GM21717 (cell line): ENCODE results near the gene SLC25A21.
"Not testable (repeated sequence)": the region's sequence is repeated elsewhere in the genome, so short reads cannot be mapped to it uniquely, and the experiment has no call there.

Source experiments
- ATAC-seq: cut with Tn5 transposase; IDR thresholded peaks from one replicate; pipeline ENCODE4 v1.9.1; 2021; ENCODE audit warnings: mild to moderate bottlenecking, moderate library complexity; ENCODE audit not compliant: unreplicated experiment

The SLC25A21 gene

GRCh38 chr14:37091651-37092050, 80.8 kb downstream of the SLC25A21 start:
- no peak for ATAC-seq

DNA sequence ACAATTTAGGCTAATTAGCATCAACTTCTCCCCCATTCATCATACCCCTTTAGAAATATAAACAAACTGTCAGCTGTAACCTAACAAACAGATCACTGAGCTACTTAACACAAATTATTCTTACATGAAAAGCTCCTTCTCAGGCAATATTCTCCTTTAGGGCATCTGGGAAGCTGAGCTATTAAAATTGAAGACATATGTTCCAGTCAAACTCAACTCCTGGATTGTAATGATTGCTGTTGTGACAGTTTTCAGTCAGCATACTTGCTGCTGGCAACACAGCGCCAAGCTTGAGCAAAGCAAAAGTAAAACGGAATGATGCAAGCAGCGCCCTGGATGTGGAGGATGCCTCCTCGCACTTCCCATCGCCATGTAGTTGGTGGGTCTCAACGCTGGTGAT, 82.4 kb downstream of the SLC25A21 start:
- ATAC-seq: no peak

GRCh38 chr14:37089410-37089809, 83.0 kb downstream of the SLC25A21 start:
- no peak for ATAC-seq

- no peak for ATAC-seq
Observed at GRCh38 chr14:37088356-37089215, 83.8 kb downstream of the SLC25A21 start.

GRCh38 chr14:37087520-37087919, 84.9 kb downstream of the SLC25A21 start:
- ATAC-seq: no peak

GRCh38 chr14:37083599-37083998, 88.8 kb downstream of the SLC25A21 start:
- ATAC-seq: no peak

DNA sequence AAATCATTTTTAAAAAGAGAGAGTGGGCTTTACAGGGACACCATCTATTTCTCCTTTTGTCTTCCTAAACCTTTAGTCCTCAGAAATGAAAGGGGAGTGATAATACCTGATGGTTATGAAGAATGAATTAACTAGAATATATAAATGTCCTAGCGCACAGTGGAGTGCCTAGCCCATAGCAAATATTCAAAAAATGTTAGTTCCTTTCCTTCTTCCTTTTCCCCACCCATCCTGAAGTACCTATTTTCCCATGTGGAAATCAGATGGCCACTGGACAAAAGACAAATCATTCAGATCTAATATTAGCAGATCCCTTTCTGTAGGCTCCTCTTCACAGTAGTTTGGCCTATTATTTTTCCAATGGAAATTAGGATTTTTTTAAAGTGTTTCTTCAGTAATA, 90.0 kb downstream of the SLC25A21 start:
- ATAC-seq: no peak

DNA sequence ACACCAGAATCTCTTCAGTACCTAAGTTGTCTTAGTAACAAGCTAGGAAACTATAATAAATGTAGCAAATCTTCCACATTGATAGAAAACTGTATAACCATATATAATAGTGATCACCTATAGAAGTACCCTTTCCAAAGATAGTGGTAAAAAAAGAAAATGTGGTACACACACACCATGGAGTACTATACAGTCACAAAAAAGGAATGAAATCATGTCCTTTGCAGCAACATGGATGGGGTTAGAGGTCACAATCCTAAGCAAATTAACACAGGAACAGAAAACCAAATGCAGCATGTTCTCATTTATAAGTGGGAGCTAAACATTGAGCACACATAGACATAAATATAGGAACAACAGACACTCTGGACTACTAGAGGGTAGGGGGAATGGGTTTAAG, 90.5 kb downstream of the SLC25A21 start:
- no peak for ATAC-seq

DNA sequence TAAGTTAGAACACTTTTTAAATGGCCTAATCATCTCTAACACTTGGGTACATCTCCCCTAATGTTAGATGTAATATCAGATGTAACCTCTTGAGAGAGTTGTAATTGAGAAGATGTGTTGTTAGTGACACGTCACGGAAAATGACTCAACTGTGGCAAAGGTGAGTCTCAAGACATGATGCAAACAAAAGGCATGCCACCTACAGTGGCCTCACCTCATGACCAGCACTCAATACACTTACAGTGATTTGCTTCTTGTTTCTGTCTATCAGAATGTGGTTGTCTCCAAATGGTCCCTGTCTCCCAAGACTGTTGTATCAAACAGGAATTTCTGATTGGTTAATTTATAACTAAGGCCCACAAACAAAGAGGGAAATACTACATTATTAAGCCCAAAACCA, 91.2 kb downstream of the SLC25A21 start:
- no peak for ATAC-seq

GRCh38 chr14:37078131-37078530, 94.3 kb downstream of the SLC25A21 start:
- ATAC-seq: no peak

DNA sequence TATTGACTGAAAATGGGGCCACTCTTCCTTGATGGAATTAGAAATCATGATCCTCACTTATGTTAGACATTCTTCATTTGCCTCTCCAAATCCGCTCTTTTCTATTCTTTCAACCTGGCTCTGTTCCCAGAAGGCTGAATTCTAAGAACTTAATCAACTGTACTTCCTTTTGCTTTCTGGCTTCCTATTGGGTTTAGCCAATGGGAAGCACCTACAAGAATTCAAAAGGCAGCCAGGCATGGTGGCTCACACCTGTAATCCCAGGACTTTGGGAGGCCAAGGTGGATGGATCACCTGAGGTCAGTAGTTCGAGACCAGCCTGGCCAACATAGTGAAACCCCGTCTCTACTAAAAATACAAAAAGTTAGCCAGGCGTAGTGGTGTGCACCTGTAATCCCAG, 98.1 kb downstream of the SLC25A21 start:
- not testable (repeated sequence) for ATAC-seq

DNA sequence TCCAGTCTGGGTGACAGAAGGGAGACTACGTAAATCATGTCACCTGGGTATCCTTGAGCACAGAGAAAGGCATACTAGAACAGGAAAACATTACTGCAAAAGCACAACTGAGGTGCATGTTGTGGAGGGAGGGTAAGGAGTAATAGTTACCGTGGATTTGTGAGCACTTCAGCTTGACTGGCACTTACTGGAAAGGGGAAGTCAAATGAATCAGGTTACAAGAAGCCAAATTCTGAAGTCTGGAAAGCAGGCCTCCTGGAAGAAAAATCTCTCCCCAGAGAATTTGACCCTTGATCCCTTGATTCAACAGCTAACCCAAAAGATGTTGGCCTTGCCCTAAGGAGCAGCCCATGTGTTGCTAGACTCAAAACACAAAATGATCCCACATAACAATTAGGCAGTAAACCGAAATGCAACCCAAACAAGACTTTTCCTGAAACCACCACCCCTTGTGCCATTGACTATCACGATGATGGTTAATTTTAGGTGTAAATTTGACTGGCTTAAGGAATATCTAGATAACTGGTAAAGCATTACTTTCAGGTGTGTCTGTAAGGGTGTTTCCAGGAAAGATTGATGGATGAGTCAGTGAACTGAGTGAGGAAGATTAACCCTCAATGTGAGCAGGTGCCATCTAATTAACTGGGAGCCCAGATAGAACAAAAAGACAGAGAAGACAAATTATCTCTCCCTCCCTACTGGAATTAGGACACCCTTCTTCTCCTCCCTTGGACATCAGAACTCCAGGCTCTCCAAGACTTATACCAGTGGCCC, 108.8 kb downstream of the SLC25A21 start:
- no peak for ATAC-seq

DNA sequence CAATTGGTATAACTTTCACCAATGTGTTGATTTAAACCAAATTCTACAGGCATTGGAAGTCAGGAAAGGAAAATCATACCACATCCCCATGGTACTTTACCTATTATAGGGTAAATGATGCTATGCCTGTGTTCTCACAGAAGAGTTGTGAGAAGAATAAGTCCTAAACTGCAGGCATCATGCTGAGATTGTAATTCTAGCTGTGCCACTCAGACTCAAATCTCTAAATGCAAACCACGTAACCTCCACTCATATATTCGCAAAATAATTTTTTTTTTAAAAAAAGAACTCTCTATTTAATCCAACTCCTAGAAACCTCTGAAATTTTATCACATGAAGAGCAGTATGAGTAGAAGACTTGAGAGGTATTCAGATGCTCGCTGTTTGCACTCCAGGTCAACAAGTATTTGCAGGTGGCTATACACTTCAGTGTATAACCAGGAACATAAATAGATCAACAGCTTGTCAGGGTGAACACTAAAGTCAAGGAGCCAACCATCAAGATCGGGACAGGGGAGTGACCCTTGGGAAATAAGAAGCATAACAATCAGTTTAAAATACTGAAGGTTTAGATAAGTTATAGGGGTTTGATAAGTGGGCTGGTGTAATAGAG, 110.1 kb downstream of the SLC25A21 start:
- ATAC-seq: no peak

- ATAC-seq: no peak
Observed at GRCh38 chr14:37061697-37062096, 110.7 kb downstream of the SLC25A21 start.

- ATAC-seq: no peak
Observed at GRCh38 chr14:37060496-37061260, 111.7 kb downstream of the SLC25A21 start.

GRCh38 chr14:37057776-37058175, 114.6 kb downstream of the SLC25A21 start:
- ATAC-seq: no peak

DNA sequence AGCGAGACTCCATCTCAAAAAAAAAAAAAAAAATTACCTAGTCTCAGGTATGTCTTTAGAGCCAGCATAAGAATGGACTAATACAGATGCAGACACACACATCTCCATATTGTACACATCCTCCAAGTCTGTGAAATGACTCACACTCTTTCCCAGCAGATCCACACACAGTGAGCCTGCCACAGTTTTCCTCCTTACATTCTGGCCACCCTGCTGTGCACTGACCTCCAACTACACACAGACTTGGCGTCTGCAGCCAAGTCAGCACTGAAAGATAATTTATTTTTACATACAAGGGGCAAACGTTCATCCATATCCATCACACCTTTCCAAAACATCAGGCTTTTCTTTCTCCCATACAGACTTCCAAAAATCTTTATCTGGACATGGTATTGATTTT, 115.9 kb downstream of the SLC25A21 start:
- no peak for ATAC-seq

DNA sequence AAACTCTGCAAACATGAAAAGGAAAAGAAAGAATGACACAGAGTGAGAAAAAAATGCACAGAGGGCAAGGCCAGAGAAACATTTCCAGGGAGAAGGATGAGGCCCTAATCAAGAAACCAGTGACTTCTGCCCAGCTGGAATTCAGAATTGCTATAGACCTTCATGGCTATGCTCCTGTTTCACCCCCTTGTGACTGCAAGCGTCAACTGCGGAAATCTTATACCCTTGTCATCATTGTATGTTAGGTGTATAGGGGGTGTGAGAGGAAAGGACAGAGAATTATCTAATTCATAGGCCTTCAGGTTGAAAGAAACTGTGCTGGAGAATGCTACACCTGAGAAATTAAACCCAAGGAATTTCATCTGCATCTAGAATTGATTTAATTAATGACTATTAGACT, 117.5 kb downstream of the SLC25A21 start:
- no peak for ATAC-seq

- no peak for ATAC-seq
Observed at GRCh38 chr14:37054144-37054543, 118.3 kb downstream of the SLC25A21 start.

DNA sequence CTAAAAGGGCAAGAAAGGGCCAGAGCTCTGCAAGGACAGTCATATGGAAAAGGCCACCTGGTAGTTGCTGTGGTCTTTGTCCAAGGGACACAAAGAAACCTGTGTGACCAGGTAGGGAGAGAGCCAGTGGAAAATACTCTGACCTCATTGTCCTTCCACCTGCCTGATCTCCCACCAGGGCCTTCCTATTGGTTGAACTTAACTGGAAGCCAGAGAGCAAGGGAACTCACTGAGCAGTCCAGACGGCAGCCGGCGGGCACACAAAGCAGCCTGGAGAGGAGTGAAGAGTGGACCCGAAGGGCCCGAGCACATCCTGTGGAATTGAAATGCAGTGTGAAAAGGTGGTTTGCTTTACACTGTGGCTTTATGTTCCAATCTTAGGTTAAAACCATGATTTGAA, 120.7 kb downstream of the SLC25A21 start:
- ATAC-seq: no peak

- no peak for ATAC-seq
Observed at GRCh38 chr14:37051153-37051552, 121.3 kb downstream of the SLC25A21 start.
